GM18858 (cell line): Measurements from ENCODE around the gene TRIM40.

Experiments
- ATAC-seq: cut with Tn5 transposase; IDR thresholded peaks from one replicate; pipeline ENCODE4 v1.9.1; 2021; ENCODE audit not compliant: unreplicated experiment

TRIM40 gene

DNA sequence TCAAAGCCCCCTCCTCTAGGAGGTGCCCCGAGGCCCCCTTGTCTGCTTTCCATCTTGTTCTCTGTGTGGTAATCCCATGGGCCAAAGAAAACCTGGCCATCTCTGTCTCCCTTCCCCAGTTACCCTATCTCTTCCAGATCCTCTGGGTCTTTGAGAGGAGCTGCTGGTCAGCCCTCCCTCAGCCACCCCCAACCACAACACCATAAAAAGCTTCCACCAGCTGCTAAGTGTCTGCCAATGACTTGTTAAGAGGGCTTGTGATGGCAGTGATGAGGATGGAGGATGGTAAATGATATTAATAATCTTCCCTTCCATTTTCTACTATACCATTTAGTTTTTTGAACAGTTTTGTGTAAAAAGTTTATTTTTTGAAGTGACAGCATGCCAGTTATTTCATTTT, 60.0 kb downstream of the TRIM40 start:
- ATAC-seq = no peak

DNA sequence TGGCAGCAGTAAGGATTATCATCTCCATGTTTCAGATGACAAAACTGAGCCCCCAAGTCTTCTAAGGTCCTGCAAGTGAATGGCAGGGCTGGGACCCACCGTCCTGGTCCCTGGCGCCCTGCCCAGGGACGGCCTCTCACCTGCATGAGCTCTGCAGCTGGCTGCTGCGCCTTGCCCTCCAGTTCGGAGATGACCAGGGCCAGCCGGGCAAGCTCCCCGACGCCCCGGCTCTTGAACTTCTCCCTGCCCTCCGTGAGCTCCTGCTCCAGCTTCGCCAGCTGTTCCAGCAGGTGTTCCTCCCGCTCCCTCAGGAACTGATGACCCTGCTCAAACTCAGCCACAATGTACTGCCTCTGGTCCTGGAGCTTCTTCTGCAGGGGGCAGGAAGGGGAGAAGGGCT, 60.4 kb downstream of the TRIM40 start:
- ATAC-seq = no peak
